GM12891 (cell line): ENCODE measurements around the gene ADPRS.

ENCODE experiments used
- DNase-seq: peaks from one replicate; pipeline ENCODE4 v3.0.0; 2011; ENCODE audit warnings: low spot score; ENCODE audit not compliant: insufficient read length
- FAIRE-seq: peaks from 2 replicates; lab custom pipeline; 2011; peaks lifted over from hg19 to GRCh38; lab: Jason Lieb, UNC
- PAX5 ChIP-seq: IDR thresholded peaks from 2 replicates; pipeline ENCODE4 v1.6.1; 2011; ENCODE audit warnings: low read length, moderate library complexity, mild to moderate bottlenecking; ENCODE audit not compliant: insufficient read depth, severe bottlenecking
- POLR2A ChIP-seq: IDR thresholded peaks from 2 replicates; pipeline ENCODE4 v1.6.1; 2011; ENCODE audit warnings: low read depth, low read length, control low read depth
- POLR2AphosphoS5 ChIP-seq: IDR thresholded peaks from 2 replicates; pipeline ENCODE4 v1.6.1; 2011; ENCODE audit warnings: low read depth, low read length, control low read depth
- POU2F2 ChIP-seq: IDR thresholded peaks from 2 replicates; pipeline ENCODE4 v1.6.1; 2011; ENCODE audit warnings: low read depth, mild to moderate bottlenecking, control low read depth, low read length, moderate library complexity
- SPI1 ChIP-seq: IDR thresholded peaks from 2 replicates; pipeline ENCODE4 v1.6.1; 2011; ENCODE audit warnings: low read depth, low read length, control low read depth
- TAF1 ChIP-seq: IDR thresholded peaks from 2 replicates; pipeline ENCODE4 v1.6.1; 2011; ENCODE audit warnings: low read depth, low read length, control low read depth

Gene ADPRS

GRCh38 chr1:36106269-36106668, 17.6 kb downstream of the ADPRS start:
- FAIRE-seq (no peak), DNase-seq (no peak)
- no peak for TF ChIP-seq SPI1

GRCh38 chr1:36107394-36107793, 18.7 kb downstream of the ADPRS start:
- FAIRE-seq (no peak), DNase-seq (no peak)
- TF ChIP-seq POU2F2 = no peak
- TF ChIP-seq SPI1 = no peak

DNA sequence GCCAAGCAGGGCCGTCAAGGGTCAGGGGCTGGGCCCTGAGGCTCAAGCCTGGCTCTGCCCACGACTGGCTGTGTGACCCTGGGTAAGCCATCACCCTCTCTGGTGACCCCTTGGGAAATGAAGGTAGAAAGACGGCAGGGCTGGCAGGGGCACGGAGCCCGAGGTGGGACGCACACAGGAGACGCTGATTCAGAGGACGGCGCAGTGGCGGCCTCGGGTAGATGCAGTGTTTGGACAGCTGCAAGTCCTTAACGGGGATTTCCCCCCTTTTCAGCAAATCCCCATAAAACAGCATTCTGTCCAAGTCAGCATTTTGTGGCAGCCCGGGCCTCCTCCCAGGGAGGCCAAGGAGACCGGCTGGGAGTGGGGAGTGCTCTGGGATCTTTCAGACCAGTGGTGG, 19.6 kb downstream of the ADPRS start:
- FAIRE-seq (no peak), DNase-seq (no peak)
- TF ChIP-seq PAX5 = no peak
- no peak for TF ChIP-seq TAF1
- TF ChIP-seq POLR2A = no peak
- no peak for TF ChIP-seq POU2F2
- TF ChIP-seq SPI1 = no peak
- no peak for TF ChIP-seq POLR2AphosphoS5

DNA sequence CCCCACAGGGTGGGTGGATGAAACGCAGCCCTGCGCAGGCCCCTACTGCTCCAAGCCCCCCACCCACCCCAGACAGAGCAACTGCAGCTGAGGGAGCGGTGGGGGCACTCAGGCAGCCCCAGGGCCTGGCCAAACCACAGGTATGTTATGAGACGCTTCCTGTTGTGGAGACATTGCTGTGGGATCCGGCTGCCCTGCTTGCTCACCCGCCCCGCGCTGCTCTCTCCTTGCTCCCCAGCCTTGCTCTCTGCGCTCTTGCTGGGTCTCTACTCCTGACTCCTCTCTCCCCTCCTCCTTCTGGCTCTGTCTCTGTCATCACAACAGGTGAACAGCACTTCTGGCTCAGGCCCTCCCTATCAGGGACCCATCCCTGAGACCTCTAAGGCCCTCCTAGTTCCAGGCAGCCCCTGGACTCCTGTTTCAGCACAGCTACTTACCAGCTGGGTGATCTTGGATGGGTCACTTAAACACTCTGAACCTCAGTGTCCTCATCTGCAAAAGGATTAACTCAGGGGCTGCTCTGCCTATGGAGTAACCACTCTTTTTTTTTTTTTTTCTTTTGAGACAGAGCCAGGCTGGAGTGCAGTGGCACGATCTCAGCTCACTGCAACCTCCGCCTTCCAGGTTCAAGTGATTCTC, 20.5 kb downstream of the ADPRS start:
- FAIRE-seq = peak; percentile 75
- no peak for TF ChIP-seq POLR2A
- no peak for TF ChIP-seq POU2F2
- TF ChIP-seq TAF1 = no peak
- TF ChIP-seq POLR2AphosphoS5 = no peak
- TF ChIP-seq PAX5 = no peak
- no peak for TF ChIP-seq SPI1
- no peak for DNase-seq

DNA sequence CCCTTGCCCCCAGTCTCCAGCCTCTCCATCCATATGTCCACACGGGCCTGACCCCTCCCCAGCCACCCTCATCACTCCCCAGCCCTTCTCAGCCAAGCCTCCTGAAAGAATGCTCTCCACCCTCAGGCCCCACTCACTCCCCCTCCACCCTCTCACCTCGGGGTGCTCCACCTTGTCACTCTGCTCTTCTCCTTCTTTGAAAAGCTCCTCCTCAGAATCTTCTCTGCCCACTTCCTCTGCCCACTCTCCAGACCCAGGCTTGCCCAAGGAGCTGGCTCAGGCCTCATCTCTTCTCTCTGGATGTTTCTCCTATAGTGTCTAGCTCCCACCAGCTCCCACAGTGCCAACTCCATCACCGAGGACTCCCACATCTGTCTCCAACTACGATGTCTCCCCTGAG, 22.5 kb downstream of the ADPRS start:
- DNase-seq (no peak), FAIRE-seq (no peak)
- TF ChIP-seq POU2F2 (no peak), POLR2A (no peak), PAX5 (no peak), SPI1 (no peak), TAF1 (no peak), POLR2AphosphoS5 (no peak)

- TF ChIP-seq PAX5 (no peak), SPI1 (no peak)
- no peak for DNase-seq
- FAIRE-seq = no peak
Measured at GRCh38 chr1:36112823-36113222, 24.1 kb downstream of the ADPRS start.

GRCh38 chr1:36114371-36114770, 25.7 kb downstream of the ADPRS start:
- TF ChIP-seq TAF1 (no peak), SPI1 (no peak), PAX5 (no peak), POLR2A (no peak), POLR2AphosphoS5 (no peak), POU2F2 (no peak)
- DNase-seq = no peak
- no peak for FAIRE-seq

DNA sequence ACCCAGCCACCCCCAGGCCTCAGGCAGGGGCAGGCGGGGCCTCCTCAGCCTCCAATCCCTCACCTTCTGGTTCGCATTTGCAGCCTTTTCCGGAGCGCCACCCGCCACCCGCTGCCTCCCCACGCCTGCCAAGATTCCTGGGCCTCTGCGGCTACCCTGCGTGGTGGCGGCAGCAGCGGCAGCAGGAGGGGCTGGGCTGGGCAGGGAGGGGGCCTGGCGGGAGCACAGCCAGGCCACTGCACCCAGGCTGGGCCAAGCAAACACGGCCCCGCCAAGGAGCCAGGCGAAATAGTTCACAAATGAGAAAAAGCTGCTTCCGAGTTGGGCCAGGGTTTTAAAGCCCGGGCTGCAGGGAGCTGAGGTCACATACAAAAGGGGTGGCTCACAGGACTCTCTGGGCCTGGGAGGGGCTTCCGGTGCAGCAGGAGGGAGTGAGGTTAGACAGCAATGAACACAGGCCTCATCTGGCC, 26.5 kb downstream of the ADPRS start:
- DNase-seq = no peak
- TF ChIP-seq TAF1 = no peak
- no peak for FAIRE-seq

DNA sequence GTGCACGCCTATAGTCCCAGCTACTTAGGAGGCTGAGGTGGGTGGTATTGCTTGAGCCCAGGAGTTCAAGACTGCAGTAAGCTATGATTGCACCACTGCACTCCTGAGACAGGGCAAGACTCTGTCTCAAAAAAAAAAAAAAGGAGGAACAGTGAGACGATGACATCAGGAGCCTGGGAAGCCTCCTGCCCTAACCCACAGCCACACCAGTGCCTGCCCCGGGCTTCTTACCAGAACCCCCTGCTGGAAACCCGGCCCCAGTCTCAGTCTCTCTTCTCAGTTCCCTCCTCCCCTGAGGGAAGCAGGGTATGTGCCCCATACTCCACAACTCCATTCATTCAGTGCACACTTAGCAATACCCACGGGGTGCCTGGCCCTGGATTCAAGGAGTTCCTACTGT, 27.2 kb downstream of the ADPRS start:
- TF ChIP-seq POLR2AphosphoS5 (no peak), SPI1 (no peak), POU2F2 (no peak), PAX5 (no peak), POLR2A (no peak), TAF1 (no peak)
- FAIRE-seq = no peak
- no peak for DNase-seq

DNA sequence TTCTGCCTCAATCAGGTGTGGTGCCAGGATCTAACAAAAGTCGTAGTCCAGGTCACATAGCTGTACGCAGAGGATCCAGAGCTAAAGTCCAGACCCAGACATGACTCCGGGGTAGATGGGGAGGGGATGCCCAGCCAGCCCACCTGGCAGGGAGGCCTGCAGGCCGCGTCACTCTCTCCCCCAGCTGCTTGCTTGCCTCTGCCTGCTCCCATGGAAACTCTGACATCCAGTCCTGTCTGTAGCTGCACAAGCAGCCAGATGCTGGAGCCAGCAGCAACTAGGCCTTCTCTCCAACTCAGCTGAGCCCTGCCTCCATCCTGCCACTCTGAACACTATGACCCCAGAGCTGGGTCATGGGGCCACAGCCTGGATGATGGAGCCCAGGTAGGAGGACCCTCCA, 28.2 kb downstream of the ADPRS start:
- TF ChIP-seq POLR2AphosphoS5 = no peak
- TF ChIP-seq POLR2A = no peak
- no peak for TF ChIP-seq POU2F2
- no peak for TF ChIP-seq SPI1
- no peak for TF ChIP-seq TAF1
- no peak for TF ChIP-seq PAX5
- DNase-seq (no peak), FAIRE-seq (no peak)
